ENCODE data around the gene PRUNE2. TPM values are rescaled to one million over a fixed set of nuclear protein-coding genes. Genes with fewer than 3 reads are reported as not detected.
"Not testable (repeated sequence)": the region's sequence is repeated elsewhere in the genome, so short reads cannot be mapped to it uniquely, and the experiment has no call there.

PRUNE2 gene
- under 0.01 TPM in 1 of 2 replicates, not detected in the other for total RNA-seq

- H3K27me3 ChIP-seq (ENCODE audit: control insufficient read depth, insufficient read depth, low read length), result peaks cover 7% of the 10 kb centered on the region
- TF ChIP-seq CTCF (IDR thresholded peaks at IDR 0.05; ENCODE audit: insufficient read depth, low read length, severe bottlenecking), result no peak
- no peaks in the 10 kb centered on the region for H3K36me3 ChIP-seq (ENCODE audit: control insufficient read depth, insufficient read depth, low read length)
- peak; percentile 50 for DNase-seq (ENCODE audit: low read depth)
- FAIRE-seq, result no peak
- no peak within 1 kb of the TSS for H3K4me3 ChIP-seq (ENCODE audit: low read depth, low read length)
Observed at GRCh38 chr9:76905791-76906646, at the start of gene PRUNE2. Gene PRUNE2, minus strand, starts transcription at chr9:76906114. Its CDS starts 151 bp downstream, at chr9:76905963.

DNA sequence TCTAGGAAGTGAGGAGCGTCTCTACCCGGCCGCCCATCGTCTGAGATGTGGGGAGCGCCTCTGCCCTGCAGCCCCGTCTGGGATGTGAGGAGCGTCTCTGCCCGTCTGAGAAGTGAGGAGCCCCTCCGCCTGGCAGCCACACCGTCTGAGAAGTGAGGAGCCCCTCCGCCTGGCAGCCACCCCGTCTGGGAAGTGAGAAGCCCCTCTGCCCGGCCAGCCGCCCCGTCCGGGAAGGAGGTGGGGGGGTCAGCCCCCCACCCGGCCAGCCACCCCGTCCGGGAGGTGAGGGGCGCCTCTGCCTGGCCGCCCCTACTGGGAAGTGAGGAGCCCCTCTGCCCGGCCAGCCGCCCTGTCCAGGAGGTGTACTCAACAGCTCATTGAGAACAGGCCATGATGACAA, 49.5 kb upstream of the PRUNE2 start:
- FAIRE-seq; DNase-seq (ENCODE audit: low read depth); H3K4me3 ChIP-seq (ENCODE audit: low read depth, low read length); H3K27me3 ChIP-seq (ENCODE audit: control insufficient read depth, insufficient read depth, low read length); H3K36me3 ChIP-seq (ENCODE audit: control insufficient read depth, insufficient read depth, low read length): not testable (repeated sequence)

- DNase-seq (ENCODE audit: low read depth) (no peak), FAIRE-seq (no peak)
- Histone ChIP-seq H3K4me3 (ENCODE audit: low read depth, low read length) (no peak overlapping the region), H3K27me3 (ENCODE audit: control insufficient read depth, insufficient read depth, low read length) (no peaks in the 10 kb centered on the region), H3K36me3 (ENCODE audit: control insufficient read depth, insufficient read depth, low read length) (no peaks in the 10 kb centered on the region)
- TF ChIP-seq CTCF (IDR thresholded peaks at IDR 0.05; ENCODE audit: insufficient read depth, low read length, severe bottlenecking), result no peak
Observed at GRCh38 chr9:76949865-76950264, 44.0 kb upstream of the PRUNE2 start.

DNA sequence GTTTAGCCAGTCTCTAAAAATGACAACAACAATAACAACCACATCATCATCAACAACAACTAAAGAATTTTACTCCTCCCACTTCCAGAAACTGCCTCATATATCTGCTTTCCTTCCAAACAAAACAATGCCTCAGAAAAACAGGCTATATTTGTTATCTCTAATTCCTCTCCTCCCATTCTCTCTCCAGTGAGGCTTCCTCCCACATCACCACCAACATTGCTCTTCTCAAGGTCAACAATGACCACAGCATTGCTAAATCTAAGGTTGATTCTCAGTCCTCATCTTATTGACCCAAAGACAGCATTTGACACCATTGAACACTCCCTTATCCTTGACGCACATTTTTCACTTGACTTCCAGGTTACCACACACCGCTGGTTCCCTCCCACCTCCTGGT, 38.1 kb upstream of the PRUNE2 start:
- Histone ChIP-seq H3K27me3 (ENCODE audit: control insufficient read depth, insufficient read depth, low read length) (no peaks in the 10 kb centered on the region), H3K36me3 (ENCODE audit: control insufficient read depth, insufficient read depth, low read length) (no peaks in the 10 kb centered on the region), H3K4me3 (ENCODE audit: low read depth, low read length) (no peak overlapping the region)
- TF ChIP-seq CTCF (IDR thresholded peaks at IDR 0.05; ENCODE audit: insufficient read depth, low read length, severe bottlenecking), result no peak
- peak; percentile 55 for FAIRE-seq
- no peak for DNase-seq (ENCODE audit: low read depth)

DNA sequence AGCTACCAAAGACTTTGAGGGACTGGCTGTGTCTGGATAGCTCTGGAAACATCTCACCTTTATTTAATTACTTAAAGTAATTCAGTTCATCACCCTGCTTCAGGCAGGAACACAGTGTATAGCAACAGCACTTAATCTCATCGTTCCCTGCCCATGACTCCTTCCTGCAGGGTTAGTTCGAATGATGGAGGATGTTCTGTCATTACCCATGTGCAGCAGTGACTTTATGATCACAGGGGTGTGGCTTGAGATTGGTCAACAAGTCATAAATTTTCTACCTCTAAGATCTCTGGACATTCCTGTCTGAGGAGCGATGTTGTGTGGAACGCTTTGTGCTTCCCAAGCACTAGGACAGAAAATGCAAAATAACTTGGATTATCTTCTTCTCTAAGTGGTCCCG, 37.1 kb upstream of the PRUNE2 start:
- Histone ChIP-seq H3K36me3 (ENCODE audit: control insufficient read depth, insufficient read depth, low read length) (no peaks in the 10 kb centered on the region), H3K4me3 (ENCODE audit: low read depth, low read length) (no peak overlapping the region), H3K27me3 (ENCODE audit: control insufficient read depth, insufficient read depth, low read length) (no peaks in the 10 kb centered on the region)
- FAIRE-seq, result no peak
- no peak for TF ChIP-seq CTCF (IDR thresholded peaks at IDR 0.05; ENCODE audit: insufficient read depth, low read length, severe bottlenecking)
- no peak for DNase-seq (ENCODE audit: low read depth)

- H3K4me3 ChIP-seq (ENCODE audit: low read depth, low read length), result no peak overlapping the region
- FAIRE-seq (no peak), DNase-seq (ENCODE audit: low read depth) (no peak)
- H3K36me3 ChIP-seq (ENCODE audit: control insufficient read depth, insufficient read depth, low read length), result no peaks in the 10 kb centered on the region
- TF ChIP-seq CTCF (IDR thresholded peaks at IDR 0.05; ENCODE audit: insufficient read depth, low read length, severe bottlenecking), result no peak
- H3K27me3 ChIP-seq (ENCODE audit: control insufficient read depth, insufficient read depth, low read length), result no peaks in the 10 kb centered on the region
Observed at GRCh38 chr9:76932757-76933156, 26.8 kb upstream of the PRUNE2 start.

Measured in bronchial epithelial cell (primary cell).